GM12878 (cell line): ENCODE results near the gene SPIB. TPM values are rescaled to one million over a fixed set of nuclear protein-coding genes. Genes with fewer than 3 reads are reported as not detected.

Experiments
- CEBPB ChIP-seq, 2 experiments: fragments of 150-350 bp in 1 of 2; IDR thresholded peaks; 2 replicates each; pipeline ENCODE4 v1.6.1; 2012 to 2014; ENCODE audit warnings: low read depth in 2 of 2, low read length in 2 of 2, borderline replicate concordance in 1 of 2, inconsistent platforms in 1 of 2
- CHD1 ChIP-seq: IDR thresholded peaks from 2 replicates; pipeline ENCODE4 v1.6.1; 2012; ENCODE audit warnings: low read depth, low read length, improper control_type of control experiment
- EZH2 ChIP-seq: IDR thresholded peaks from 2 replicates; pipeline ENCODE4 v1.6.1; 2012; ENCODE audit warnings: low read depth, mild to moderate bottlenecking, control low read depth, inconsistent platforms, low read length, borderline replicate concordance; ENCODE audit not compliant: control insufficient read depth
- FOXM1 ChIP-seq: IDR thresholded peaks from 2 replicates; pipeline ENCODE4 v1.6.1; 2012; ENCODE audit warnings: low read depth, mild to moderate bottlenecking, inconsistent platforms, low read length, moderate library complexity
- IKZF1 ChIP-seq: fragments of 450-650 bp; conservative IDR thresholded peaks from 2 replicates; pipeline ENCODE4 v1.6.1; 2017; ENCODE audit warnings: antibody characterized with exemption, mild to moderate bottlenecking
- IKZF2 ChIP-seq, 2 experiments: fragments of 450-650 bp; IDR thresholded peaks; 2 replicates each; pipeline ENCODE4 v1.6.1; 2017; ENCODE audit warnings: mild to moderate bottlenecking in 2 of 2, moderate library complexity in 2 of 2
- IRF4 ChIP-seq: IDR thresholded peaks from 2 replicates; pipeline ENCODE4 v1.6.1; 2011; ENCODE audit warnings: low read depth, low read length
- KAT2A ChIP-seq: conservative IDR thresholded peaks from 2 replicates; pipeline ENCODE4 v1.6.1; 2011; ENCODE audit warnings: low read depth, low read length; ENCODE audit not compliant: control insufficient read depth
- MEF2A ChIP-seq: IDR thresholded peaks from 2 replicates; pipeline ENCODE4 v1.6.1; 2011; ENCODE audit warnings: low read depth, mild to moderate bottlenecking, low read length, moderate library complexity; ENCODE audit not compliant: insufficient read depth
- NR2C2 ChIP-seq: IDR thresholded peaks from 2 replicates; pipeline ENCODE4 v1.6.1; 2011; ENCODE audit warnings: borderline replicate concordance, low read depth; ENCODE audit not compliant: control insufficient read depth, insufficient read length
- NR2F1 ChIP-seq: fragments of 450-650 bp; conservative IDR thresholded peaks from 2 replicates; pipeline ENCODE4 v1.6.1; 2017; ENCODE audit warnings: mild to moderate bottlenecking
- POLR2AphosphoS5 ChIP-seq: IDR thresholded peaks from 2 replicates; pipeline ENCODE4 v1.6.1; 2011; ENCODE audit warnings: mild to moderate bottlenecking, low read length, inconsistent platforms
- RUNX3 ChIP-seq: IDR thresholded peaks from 2 replicates; pipeline ENCODE4 v1.6.1; 2012; ENCODE audit warnings: low read length, inconsistent platforms
- SIX5 ChIP-seq: IDR thresholded peaks from 2 replicates; pipeline ENCODE4 v1.6.1; 2011; ENCODE audit warnings: mild to moderate bottlenecking, low read depth, low read length, moderate library complexity; ENCODE audit not compliant: severe bottlenecking
- SPI1 ChIP-seq: IDR thresholded peaks from 2 replicates; pipeline ENCODE4 v1.6.1; 2011; ENCODE audit warnings: low read depth, mild to moderate bottlenecking, low read length, moderate library complexity, borderline replicate concordance; ENCODE audit not compliant: insufficient read depth
- SUPT20H ChIP-seq: IDR thresholded peaks from 2 replicates; pipeline ENCODE4 v1.6.1; 2011; ENCODE audit warnings: low read depth, mild to moderate bottlenecking, low read length, moderate library complexity, borderline replicate concordance; ENCODE audit not compliant: control insufficient read depth
- ZNF207 ChIP-seq: fragments of 450-650 bp; IDR thresholded peaks from 2 replicates; pipeline ENCODE4 v1.6.1; 2014; ENCODE audit warnings: antibody characterized with exemption, mild to moderate bottlenecking, borderline replicate concordance
- polyA plus RNA-seq, 11 experiments: library from polyadenylated mRNA; depleted of rRNA in 4 of 11; unstranded in 6 of 11; stranded (reverse) in 5 of 11; fragments of >200 nt; fragmentation: Nextera tagmentation in 4 of 11; fragmentation: Illumina TruSeq in 1 of 11; extraction: Ambion mirVana in 4 of 11; extraction: Trizol in 1 of 11; gene quantifications; 1 replicate in 1 of 11; 2 replicates in 10 of 11; pipeline versions ENCODE4 v1.2.1 to v1.2.3, GENCODE V29; 2011 to 2016; ENCODE audit warnings: inconsistent platforms in 2 of 11, missing spikeins in 2 of 11, low read depth in 1 of 11
- total RNA-seq, 4 experiments: library from RNA; depleted of rRNA in 3 of 4; stranded (reverse); fragments of >200 nt in 3 of 4; fragmentation: Illumina TruSeq in 1 of 4; extraction: Trizol in 1 of 4; gene quantifications; 2 replicates each; pipeline versions ENCODE4 v1.2.1 to v1.2.3, GENCODE V29; 2013 to 2021
- TF ChIP-seq, protein P1 (sequence below): fragments of 450-650 bp; IDR thresholded peaks from 2 replicates; pipeline ENCODE4 v1.6.1; 2016; ENCODE audit warnings: mild to moderate bottlenecking, moderate library complexity, borderline replicate concordance
- TF ChIP-seq, protein P2 (sequence below): fragments of 450-650 bp; IDR thresholded peaks from 2 replicates; pipeline ENCODE4 v1.6.1; 2017; ENCODE audit warnings: borderline replicate concordance

SPIB gene
- total and polyA plus RNA-seq, 10 of the 15 experiments (the other 5 are each of a cell fraction or from before 2014, with no cell fraction given), result 3.5 to 123 (median 56.0) TPM

DNA sequence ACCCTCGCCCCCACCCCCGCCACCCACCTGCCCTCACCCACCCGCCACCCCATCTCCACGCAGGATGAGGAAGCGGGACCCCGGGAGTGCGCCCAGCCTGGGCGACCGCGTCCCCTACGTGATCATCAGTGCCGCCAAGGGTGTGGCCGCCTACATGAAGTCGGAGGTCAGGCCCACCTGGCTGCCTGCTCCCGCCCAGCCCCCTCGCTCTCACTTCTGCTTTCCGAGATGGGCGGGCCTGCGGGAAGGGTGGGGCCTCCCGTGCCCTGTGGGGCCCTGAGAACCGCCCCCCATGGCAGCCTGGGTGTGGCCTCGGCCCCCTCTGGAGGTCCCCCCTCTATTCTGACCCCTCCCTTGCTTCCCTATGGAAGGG, 3.1 kb upstream of the SPIB start (continued):
- TF ChIP-seq IRF4 (peak; percentile 91), IKZF1 (peak; percentile 44; the same call in 1 of the 2 replicates), ZNF207 (no peak), CHD1 (no peak), CEBPB (IDR thresholded peaks at IDR 0.05; ENCODE audit: borderline replicate concordance in 1 of 2, low read depth in 2 of 2, low read length in 2 of 2) (no peak), POLR2AphosphoS5 (no peak), SIX5 (no peak), EZH2 (no peak), NR2C2 (no peak), RUNX3 (peak; percentile 58; the same call in 1 of the 2 replicates), FOXM1 (no peak), NR2F1 (no peak), SPI1 (peak; percentile 99), IKZF2 (IDR thresholded peaks at IDR 0.05) (peak in 1 of 2 experiments; percentile 37; a peak in 2 of 4 replicates), KAT2A (no peak), SUPT20H (no peak), MEF2A (0 out of 2 replicates have a peak, but pooled peaks have one; percentile 31)
- TF ChIP-seq, protein P1, sequence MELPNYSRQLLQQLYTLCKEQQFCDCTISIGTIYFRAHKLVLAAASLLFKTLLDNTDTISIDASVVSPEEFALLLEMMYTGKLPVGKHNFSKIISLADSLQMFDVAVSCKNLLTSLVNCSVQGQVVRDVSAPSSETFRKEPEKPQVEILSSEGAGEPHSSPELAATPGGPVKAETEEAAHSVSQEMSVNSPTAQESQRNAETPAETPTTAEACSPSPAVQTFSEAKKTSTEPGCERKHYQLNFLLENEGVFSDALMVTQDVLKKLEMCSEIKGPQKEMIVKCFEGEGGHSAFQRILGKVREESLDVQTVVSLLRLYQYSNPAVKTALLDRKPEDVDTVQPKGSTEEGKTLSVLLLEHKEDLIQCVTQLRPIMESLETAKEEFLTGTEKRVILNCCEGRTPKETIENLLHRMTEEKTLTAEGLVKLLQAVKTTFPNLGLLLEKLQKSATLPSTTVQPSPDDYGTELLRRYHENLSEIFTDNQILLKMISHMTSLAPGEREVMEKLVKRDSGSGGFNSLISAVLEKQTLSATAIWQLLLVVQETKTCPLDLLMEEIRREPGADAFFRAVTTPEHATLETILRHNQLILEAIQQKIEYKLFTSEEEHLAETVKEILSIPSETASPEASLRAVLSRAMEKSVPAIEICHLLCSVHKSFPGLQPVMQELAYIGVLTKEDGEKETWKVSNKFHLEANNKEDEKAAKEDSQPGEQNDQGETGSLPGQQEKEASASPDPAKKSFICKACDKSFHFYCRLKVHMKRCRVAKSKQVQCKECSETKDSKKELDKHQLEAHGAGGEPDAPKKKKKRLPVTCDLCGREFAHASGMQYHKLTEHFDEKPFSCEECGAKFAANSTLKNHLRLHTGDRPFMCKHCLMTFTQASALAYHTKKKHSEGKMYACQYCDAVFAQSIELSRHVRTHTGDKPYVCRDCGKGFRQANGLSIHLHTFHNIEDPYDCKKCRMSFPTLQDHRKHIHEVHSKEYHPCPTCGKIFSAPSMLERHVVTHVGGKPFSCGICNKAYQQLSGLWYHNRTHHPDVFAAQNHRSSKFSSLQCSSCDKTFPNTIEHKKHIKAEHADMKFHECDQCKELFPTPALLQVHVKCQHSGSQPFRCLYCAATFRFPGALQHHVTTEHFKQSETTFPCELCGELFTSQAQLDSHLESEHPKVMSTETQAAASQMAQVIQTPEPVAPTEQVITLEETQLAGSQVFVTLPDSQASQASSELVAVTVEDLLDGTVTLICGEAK, result no peak
- TF ChIP-seq, protein P2, sequence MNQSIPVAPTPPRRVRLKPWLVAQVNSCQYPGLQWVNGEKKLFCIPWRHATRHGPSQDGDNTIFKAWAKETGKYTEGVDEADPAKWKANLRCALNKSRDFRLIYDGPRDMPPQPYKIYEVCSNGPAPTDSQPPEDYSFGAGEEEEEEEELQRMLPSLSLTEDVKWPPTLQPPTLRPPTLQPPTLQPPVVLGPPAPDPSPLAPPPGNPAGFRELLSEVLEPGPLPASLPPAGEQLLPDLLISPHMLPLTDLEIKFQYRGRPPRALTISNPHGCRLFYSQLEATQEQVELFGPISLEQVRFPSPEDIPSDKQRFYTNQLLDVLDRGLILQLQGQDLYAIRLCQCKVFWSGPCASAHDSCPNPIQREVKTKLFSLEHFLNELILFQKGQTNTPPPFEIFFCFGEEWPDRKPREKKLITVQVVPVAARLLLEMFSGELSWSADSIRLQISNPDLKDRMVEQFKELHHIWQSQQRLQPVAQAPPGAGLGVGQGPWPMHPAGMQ, result no peak
